Activated T-helper 1 cell treated with anti-CD3 and anti-CD28 coated beads, Interleukin-12 subunit alpha, Interleukin-12 subunit beta, Interleukin-2, Interleukin-4 antibody, amounts not matched to agents 30 ng/mL and 10 ng/mL and 1 ng/mL, durations not matched to agents 14 hours and 24 hours and 36 hours (primary cell): Measurements from ENCODE around the gene GOLGA1. TPM values are rescaled to one million over a fixed set of nuclear protein-coding genes. Genes with fewer than 3 reads are reported as not detected.
"Not testable (repeated sequence)": the region's sequence is repeated elsewhere in the genome, so short reads cannot be mapped to it uniquely, and the experiment has no call there.

ENCODE experiments used
- DNase-seq: peaks from one replicate; pipeline ENCODE4 v3.0.0; 2021; ENCODE audit warnings: low spot score
- H3K27ac Mint-ChIP-seq: one replicate; pipeline ENCODE4 v1.8.0; 2021; ENCODE audit warnings: mild to moderate bottlenecking, mixed read lengths
- H3K27me3 Mint-ChIP-seq: one replicate; pipeline ENCODE4 v1.8.0; 2022; ENCODE audit warnings: mild to moderate bottlenecking, moderate library complexity, mixed read lengths; ENCODE audit not compliant: insufficient read depth
- H3K36me3 Mint-ChIP-seq: one replicate; pipeline ENCODE4 v1.8.0; 2021; ENCODE audit warnings: low read depth, mixed read lengths
- H3K4me1 Mint-ChIP-seq: one replicate; pipeline ENCODE4 v1.8.0; 2021; ENCODE audit warnings: low read depth, mixed read lengths
- H3K4me3 Mint-ChIP-seq: one replicate; pipeline ENCODE4 v1.8.0; 2021; ENCODE audit warnings: mild to moderate bottlenecking, moderate library complexity, mixed read lengths
- H3K9me3 Mint-ChIP-seq: one replicate; pipeline ENCODE4 v1.8.0; 2021; ENCODE audit warnings: mixed read lengths
- intact Hi-C: fragments of 100-400 bp; cut with micrococcal nuclease; formaldehyde crosslinking; loops from one replicate; pipeline ENCODE4 v1.15.1; 2024
- total RNA-seq: library from RNA; stranded (reverse); gene quantifications from 2 replicates; pipeline ENCODE4 v1.2.3, GENCODE V29; 2022

Gene GOLGA1
- total RNA-seq, 1 donor from 2014 or later: 16.6 TPM

- Mint-ChIP-seq H3K4me3 (no peak overlapping the region), H3K36me3 (peaks cover 34% of the 10 kb centered on the region), H3K9me3 (no peaks in the 10 kb centered on the region), H3K27ac (no peak overlapping the region), H3K4me1 (peaks cover 6% of the 10 kb centered on the region), H3K27me3 (no peaks in the 10 kb centered on the region)
- intact Hi-C loops: no loop called here
- DNase-seq: no peak
These were observed 12.8 kb downstream of the GOLGA1 start for GRCh38 chr9:124928116-124928515.

- H3K4me3 Mint-ChIP-seq, intact Hi-C loops, H3K9me3 Mint-ChIP-seq, DNase-seq, H3K27ac Mint-ChIP-seq, H3K4me1 Mint-ChIP-seq, H3K27me3 Mint-ChIP-seq: not testable (repeated sequence)
- H3K36me3 Mint-ChIP-seq: peaks cover 23% of the 10 kb centered on the region
These were observed 20.5 kb downstream of the GOLGA1 start for GRCh38 chr9:124920394-124920793.

GRCh38 chr9:124914753-124915405, 26.0 kb downstream of the GOLGA1 start:
- Mint-ChIP-seq H3K36me3 (peaks cover 32% of the 10 kb centered on the region), H3K4me3 (no peak overlapping the region), H3K27ac (no peak overlapping the region), H3K9me3 (no peaks in the 10 kb centered on the region), H3K4me1 (no peaks in the 10 kb centered on the region), H3K27me3 (no peaks in the 10 kb centered on the region)
- intact Hi-C loops: no loop called here
- no peak for DNase-seq

- Mint-ChIP-seq H3K9me3 (no peaks in the 10 kb centered on the region), H3K4me3 (no peak overlapping the region), H3K27ac (no peak overlapping the region), H3K36me3 (peaks cover 27% of the 10 kb centered on the region), H3K27me3 (no peaks in the 10 kb centered on the region), H3K4me1 (no peaks in the 10 kb centered on the region)
- intact Hi-C loops: no loop called here
- DNase-seq: no peak
These were observed 27.5 kb downstream of the GOLGA1 start for GRCh38 chr9:124913378-124913777.

- H3K27me3 Mint-ChIP-seq: no peaks in the 10 kb centered on the region
- H3K4me3 Mint-ChIP-seq: no peak overlapping the region
- DNase-seq: no peak
- intact Hi-C loops: no loop called here
- H3K36me3 Mint-ChIP-seq: peaks cover 37% of the 10 kb centered on the region
- H3K9me3 Mint-ChIP-seq: no peaks in the 10 kb centered on the region
- H3K4me1 Mint-ChIP-seq: no peaks in the 10 kb centered on the region
- no peak overlapping the region for H3K27ac Mint-ChIP-seq
These were observed 29.1 kb downstream of the GOLGA1 start for GRCh38 chr9:124911766-124912165.

GRCh38 chr9:124908098-124908497, 32.8 kb downstream of the GOLGA1 start:
- peaks cover 35% of the 10 kb centered on the region for H3K36me3 Mint-ChIP-seq

GRCh38 chr9:124906966-124907365, 33.9 kb downstream of the GOLGA1 start:
- H3K27ac Mint-ChIP-seq: no peak overlapping the region
- no peaks in the 10 kb centered on the region for H3K9me3 Mint-ChIP-seq

More at GRCh38 chr9:124908098-124908497, 32.8 kb downstream of the GOLGA1 start:
- H3K27ac Mint-ChIP-seq: no peak overlapping the region
- DNase-seq: no peak
- no peaks in the 10 kb centered on the region for H3K9me3 Mint-ChIP-seq
- H3K27me3 Mint-ChIP-seq: no peaks in the 10 kb centered on the region
- H3K4me3 Mint-ChIP-seq: no peak overlapping the region
- no peaks in the 10 kb centered on the region for H3K4me1 Mint-ChIP-seq
- intact Hi-C loops: no loop called here

GRCh38 chr9:124899845-124900244, 41.0 kb downstream of the GOLGA1 start:
- Mint-ChIP-seq H3K4me3 (no peak overlapping the region), H3K36me3 (peaks cover 32% of the 10 kb centered on the region)

More at GRCh38 chr9:124906966-124907365, 33.9 kb downstream of the GOLGA1 start:
- H3K36me3 Mint-ChIP-seq: peaks cover 39% of the 10 kb centered on the region
- DNase-seq: no peak
- no peaks in the 10 kb centered on the region for H3K27me3 Mint-ChIP-seq
- H3K4me1 Mint-ChIP-seq: no peaks in the 10 kb centered on the region
- intact Hi-C loops: no loop called here
- H3K4me3 Mint-ChIP-seq: no peak overlapping the region

GRCh38 chr9:124897570-124898460, 43.1 kb downstream of the GOLGA1 start:
- H3K27ac Mint-ChIP-seq: no peak overlapping the region
- H3K27me3 Mint-ChIP-seq: no peaks in the 10 kb centered on the region
- intact Hi-C loops: no loop called here
- H3K4me3 Mint-ChIP-seq: no peak overlapping the region
- peaks cover 11% of the 10 kb centered on the region for H3K4me1 Mint-ChIP-seq
- no peak for DNase-seq
- no peaks in the 10 kb centered on the region for H3K9me3 Mint-ChIP-seq
- H3K36me3 Mint-ChIP-seq: peaks cover 32% of the 10 kb centered on the region

More at GRCh38 chr9:124899845-124900244, 41.0 kb downstream of the GOLGA1 start:
- Mint-ChIP-seq H3K4me1 (peaks cover 6% of the 10 kb centered on the region), H3K9me3 (no peaks in the 10 kb centered on the region), H3K27ac (no peak overlapping the region), H3K27me3 (no peaks in the 10 kb centered on the region)
- intact Hi-C loops: no loop called here
- no peak for DNase-seq

- no peaks in the 10 kb centered on the region for H3K9me3 Mint-ChIP-seq
- no peaks in the 10 kb centered on the region for H3K27me3 Mint-ChIP-seq
- H3K4me3 Mint-ChIP-seq: no peak overlapping the region
- peak; percentile 7 for DNase-seq
- peaks cover 29% of the 10 kb centered on the region for H3K36me3 Mint-ChIP-seq
- intact Hi-C loops: loop anchor here (1.0 to 2.0 kb wide), 4 partner anchors 24 to 120 kb away; partner anchors contain the start of genes ARPC5L and WDR38
- H3K27ac Mint-ChIP-seq: peak overlapping the region; percentile 1
- H3K4me1 Mint-ChIP-seq: peaks cover 11% of the 10 kb centered on the region
These were observed 46.1 kb downstream of the GOLGA1 start for GRCh38 chr9:124894741-124895170.

GRCh38 chr9:124894035-124894740, 46.7 kb downstream of the GOLGA1 start:
- no peaks in the 10 kb centered on the region for H3K9me3 Mint-ChIP-seq
- peaks cover 11% of the 10 kb centered on the region for H3K4me1 Mint-ChIP-seq
- DNase-seq: no peak
- H3K27ac Mint-ChIP-seq: no peak overlapping the region
- H3K27me3 Mint-ChIP-seq: no peaks in the 10 kb centered on the region
- peaks cover 33% of the 10 kb centered on the region for H3K36me3 Mint-ChIP-seq
- intact Hi-C loops: loop anchor here (1.0 to 2.0 kb wide), 4 partner anchors 24 to 120 kb away; partner anchors contain the start of genes ARPC5L and WDR38
- H3K4me3 Mint-ChIP-seq: no peak overlapping the region

- Mint-ChIP-seq H3K9me3 (no peaks in the 10 kb centered on the region), H3K27me3 (no peaks in the 10 kb centered on the region), H3K27ac (no peak overlapping the region), H3K4me3 (no peak overlapping the region), H3K36me3 (peaks cover 35% of the 10 kb centered on the region), H3K4me1 (peaks cover 7% of the 10 kb centered on the region)
- DNase-seq: no peak
- intact Hi-C loops: no loop called here
These were observed 50.7 kb downstream of the GOLGA1 start for GRCh38 chr9:124890179-124890578.
